ENCODE data around the gene ZBED2.

The ZBED2 gene

DNA sequence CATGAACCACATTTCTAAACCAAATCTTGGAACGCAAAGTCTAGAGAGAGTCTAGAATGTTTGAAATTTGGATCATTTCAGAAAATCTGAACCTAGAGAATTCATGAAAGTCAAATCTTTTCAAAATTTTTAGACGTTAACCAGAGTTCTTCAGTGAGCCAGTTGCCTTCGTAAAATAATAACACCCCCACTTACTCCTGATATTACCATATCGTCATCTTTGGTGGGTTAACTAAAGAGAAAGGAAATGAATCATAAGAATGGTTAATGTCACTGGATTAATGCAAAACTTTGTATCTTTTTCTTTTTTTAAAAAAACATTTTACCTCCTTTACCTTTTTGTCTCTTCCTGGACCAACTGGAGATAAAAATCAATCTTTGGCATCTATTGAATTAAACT, 1.2 kb upstream of the ZBED2 start:
- H3K4me3 ChIP-seq (ENCODE audit: low read length) = no peak overlapping the region
- TF ChIP-seq, protein P1, sequence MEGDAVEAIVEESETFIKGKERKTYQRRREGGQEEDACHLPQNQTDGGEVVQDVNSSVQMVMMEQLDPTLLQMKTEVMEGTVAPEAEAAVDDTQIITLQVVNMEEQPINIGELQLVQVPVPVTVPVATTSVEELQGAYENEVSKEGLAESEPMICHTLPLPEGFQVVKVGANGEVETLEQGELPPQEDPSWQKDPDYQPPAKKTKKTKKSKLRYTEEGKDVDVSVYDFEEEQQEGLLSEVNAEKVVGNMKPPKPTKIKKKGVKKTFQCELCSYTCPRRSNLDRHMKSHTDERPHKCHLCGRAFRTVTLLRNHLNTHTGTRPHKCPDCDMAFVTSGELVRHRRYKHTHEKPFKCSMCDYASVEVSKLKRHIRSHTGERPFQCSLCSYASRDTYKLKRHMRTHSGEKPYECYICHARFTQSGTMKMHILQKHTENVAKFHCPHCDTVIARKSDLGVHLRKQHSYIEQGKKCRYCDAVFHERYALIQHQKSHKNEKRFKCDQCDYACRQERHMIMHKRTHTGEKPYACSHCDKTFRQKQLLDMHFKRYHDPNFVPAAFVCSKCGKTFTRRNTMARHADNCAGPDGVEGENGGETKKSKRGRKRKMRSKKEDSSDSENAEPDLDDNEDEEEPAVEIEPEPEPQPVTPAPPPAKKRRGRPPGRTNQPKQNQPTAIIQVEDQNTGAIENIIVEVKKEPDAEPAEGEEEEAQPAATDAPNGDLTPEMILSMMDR (IDR thresholded peaks at IDR 0.05; ENCODE audit: insufficient read depth, low read depth, low read length, missing control alignments) = no peak
- DNase-seq (ENCODE audit: low read depth) = no peak

DNA sequence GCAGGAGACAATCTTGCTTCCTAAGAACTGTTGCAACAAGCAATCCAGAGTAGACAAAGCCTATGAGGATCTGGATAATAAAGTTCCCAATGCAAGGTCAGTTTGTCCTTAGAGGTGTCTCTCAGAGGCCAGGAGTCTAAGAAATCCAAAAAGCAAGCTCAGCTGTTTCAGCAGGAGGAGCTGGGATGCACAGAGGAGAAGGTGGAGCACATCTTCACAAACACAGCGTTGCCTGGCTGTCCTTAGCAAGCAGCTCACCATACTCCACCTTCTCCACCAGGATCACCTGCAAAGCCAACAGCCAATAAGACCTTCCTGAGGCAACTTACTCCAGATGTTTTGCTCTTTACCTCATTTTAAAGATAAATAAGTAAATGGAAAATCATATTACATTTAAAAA, 365 bp downstream of the ZBED2 start:
- peak overlapping the region; percentile 1 for H3K4me3 ChIP-seq (ENCODE audit: low read length)
- TF ChIP-seq, protein P1 (IDR thresholded peaks at IDR 0.05; ENCODE audit: insufficient read depth, low read depth, low read length, missing control alignments) = no peak
- no peak for DNase-seq (ENCODE audit: low read depth)

DNA sequence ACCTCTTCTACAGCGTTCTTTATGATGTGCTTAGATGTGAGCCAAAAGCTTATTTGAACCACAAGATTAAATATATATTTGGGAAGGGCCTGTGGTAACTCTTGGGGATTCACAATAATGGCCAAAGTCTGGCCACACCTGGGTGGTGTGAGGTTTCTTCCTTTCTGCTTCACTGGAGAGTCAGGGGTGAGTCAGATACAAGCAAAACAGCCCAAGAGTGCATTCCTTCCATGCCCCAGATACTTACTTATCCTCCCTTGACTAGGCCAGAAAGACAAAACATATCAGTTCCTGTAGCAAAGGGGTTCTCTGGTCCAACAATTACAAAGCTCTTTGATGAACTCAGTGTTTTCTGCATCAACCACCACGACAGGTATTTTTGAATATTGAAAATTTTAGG, 941 bp downstream of the ZBED2 start:
- DNase-seq (ENCODE audit: low read depth) = peak; percentile 89
- no peak overlapping the region for H3K4me3 ChIP-seq (ENCODE audit: low read length)

DNA sequence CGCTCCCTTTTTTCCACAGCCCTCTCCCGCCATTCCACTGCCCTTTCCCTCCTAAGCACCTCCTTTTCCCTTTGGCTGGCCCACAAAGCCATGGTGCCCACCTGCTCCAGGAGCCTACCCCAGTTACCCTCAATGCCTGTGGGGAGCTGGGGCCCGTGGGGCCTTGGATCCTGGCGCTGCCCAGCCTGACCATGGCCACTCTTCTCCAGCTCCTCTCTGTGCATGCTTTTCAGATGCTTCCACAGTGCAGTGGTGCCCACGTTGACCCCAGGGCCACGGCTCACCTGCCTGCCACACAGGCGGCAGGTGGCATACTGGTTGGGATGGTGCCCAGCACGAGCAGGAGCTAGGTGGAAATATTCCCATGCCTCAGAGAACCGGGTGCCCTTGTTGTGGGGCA, 1.5 kb downstream of the ZBED2 start:
- peak overlapping the region; percentile 2 for H3K4me3 ChIP-seq (ENCODE audit: low read length)
- TF ChIP-seq, protein P1 (IDR thresholded peaks at IDR 0.05; ENCODE audit: insufficient read depth, low read depth, low read length, missing control alignments) = no peak
- no peak for DNase-seq (ENCODE audit: low read depth)

More for the DNA sequence above, 941 bp downstream of the ZBED2 start:
- TF ChIP-seq, protein P1 (IDR thresholded peaks at IDR 0.05; ENCODE audit: insufficient read depth, low read depth, low read length, missing control alignments) = no peak

DNA sequence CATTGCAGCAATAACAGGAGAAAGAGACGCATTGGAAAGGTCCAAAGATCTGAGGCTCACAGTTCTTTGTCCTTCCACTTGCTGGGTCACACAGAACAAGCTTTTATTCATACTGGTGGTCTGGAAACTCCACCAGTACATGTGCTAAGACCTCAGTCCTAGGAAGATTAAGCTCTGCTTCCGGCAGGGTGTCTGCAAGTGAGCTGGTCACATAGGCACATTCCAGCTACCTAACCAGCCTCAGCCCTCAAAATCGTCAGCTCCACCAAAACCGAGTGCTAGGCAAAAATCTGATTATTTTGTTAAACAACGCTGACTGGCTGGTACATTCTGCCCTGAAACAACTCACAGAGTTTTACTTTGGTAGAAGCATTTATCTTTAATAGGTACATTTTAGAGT, 2.2 kb downstream of the ZBED2 start:
- DNase-seq (ENCODE audit: low read depth) = peak; percentile 32
- TF ChIP-seq, protein P1 (IDR thresholded peaks at IDR 0.05; ENCODE audit: insufficient read depth, low read depth, low read length, missing control alignments) = no peak
- H3K4me3 ChIP-seq (ENCODE audit: low read length) = peak overlapping the region; percentile 3

DNA sequence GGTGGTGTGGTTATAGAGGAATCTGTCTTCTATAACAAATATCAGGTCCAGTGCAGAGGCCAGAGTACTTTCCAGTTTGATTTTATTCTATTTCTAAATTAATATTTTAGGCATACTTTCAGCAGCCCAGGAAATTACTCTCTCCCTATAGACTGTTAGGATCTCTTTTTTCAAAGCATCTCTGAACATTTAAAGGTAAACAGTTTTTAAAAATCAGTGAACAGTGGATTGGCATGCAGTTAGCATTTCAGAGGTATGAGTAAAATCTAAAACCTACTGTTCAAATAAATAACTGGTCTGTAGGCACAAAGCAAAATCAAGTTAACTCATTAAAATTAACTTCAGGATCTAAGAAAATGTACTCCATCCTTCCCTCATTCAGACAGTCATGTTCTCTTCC, 3.0 kb downstream of the ZBED2 start:
- TF ChIP-seq, protein P1 (IDR thresholded peaks at IDR 0.05; ENCODE audit: insufficient read depth, low read depth, low read length, missing control alignments) = no peak
- DNase-seq (ENCODE audit: low read depth) = no peak
- no peak overlapping the region for H3K4me3 ChIP-seq (ENCODE audit: low read length)

DNA sequence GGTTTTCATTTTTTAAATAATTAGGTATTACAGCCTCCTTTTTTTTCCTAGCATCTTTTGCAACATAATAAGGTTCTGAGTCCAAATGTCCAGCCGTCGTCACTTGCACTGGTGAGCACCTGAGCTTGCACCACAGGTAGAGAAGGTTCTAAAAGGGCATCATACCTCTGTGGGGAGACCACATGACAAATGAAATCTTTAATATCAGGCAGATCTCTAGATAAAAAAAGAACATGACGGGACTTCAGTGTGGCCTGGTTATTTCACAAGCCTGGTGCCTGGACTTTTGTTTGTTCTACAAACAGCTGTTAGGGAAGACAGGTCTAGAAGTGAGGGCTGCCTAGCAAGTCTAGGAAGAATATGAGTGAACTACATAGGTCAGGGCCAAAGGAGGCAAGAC, 3.6 kb downstream of the ZBED2 start:
- no peak for DNase-seq (ENCODE audit: low read depth)
- TF ChIP-seq, protein P1 (IDR thresholded peaks at IDR 0.05; ENCODE audit: insufficient read depth, low read depth, low read length, missing control alignments) = no peak
- H3K4me3 ChIP-seq (ENCODE audit: low read length) = no peak overlapping the region

Measured in epithelial cell of esophagus (primary cell).